NCI-H2029 (cell line): ENCODE measurements around the gene BTRC.
A peak's percentile ranks its signal among the peaks of the same experiment; 100 is the strongest.

Source experiments
- DNase-seq: peaks from one replicate; lab custom pipeline; 2025; lab: John Stamatoyannopoulos, UW

Gene BTRC

GRCh38 chr10:101444058-101444898 lies 90.3 kb downstream of the BTRC start:
- DNase-seq: no peak

- DNase-seq: no peak
Measured at GRCh38 chr10:101446071-101446470, 92.1 kb downstream of the BTRC start.

- no peak for DNase-seq
Measured at GRCh38 chr10:101446947-101447346, 93.0 kb downstream of the BTRC start.

- DNase-seq: no peak
Measured at GRCh38 chr10:101447477-101447876, 93.5 kb downstream of the BTRC start.

- DNase-seq: no peak
Measured at GRCh38 chr10:101450277-101451080, 96.5 kb downstream of the BTRC start.

- no peak for DNase-seq
Measured at GRCh38 chr10:101451261-101451660, 97.3 kb downstream of the BTRC start.

GRCh38 chr10:101451667-101452069 lies 97.7 kb downstream of the BTRC start:
- DNase-seq: no peak

GRCh38 chr10:101452176-101452575 lies 98.2 kb downstream of the BTRC start:
- DNase-seq: no peak

- DNase-seq: no peak
Measured at GRCh38 chr10:101452593-101452992, 98.6 kb downstream of the BTRC start.

- no peak for DNase-seq
Measured at GRCh38 chr10:101453318-101453717, 99.4 kb downstream of the BTRC start.

GRCh38 chr10:101453791-101454718 lies 100.1 kb downstream of the BTRC start:
- no peak for DNase-seq

GRCh38 chr10:101458869-101459268 lies 104.9 kb downstream of the BTRC start:
- DNase-seq: no peak

- no peak for DNase-seq
Measured at GRCh38 chr10:101464082-101464481, 110.1 kb downstream of the BTRC start.

- DNase-seq: no peak
Measured at GRCh38 chr10:101464599-101464998, 110.6 kb downstream of the BTRC start.

- no peak for DNase-seq
Measured at GRCh38 chr10:101466016-101466912, 112.3 kb downstream of the BTRC start.

GRCh38 chr10:101467286-101467770 lies 113.4 kb downstream of the BTRC start:
- DNase-seq: peak; percentile 53

- no peak for DNase-seq
Measured at GRCh38 chr10:101468159-101468558, 114.2 kb downstream of the BTRC start.

GRCh38 chr10:101476383-101476782 lies 122.4 kb downstream of the BTRC start:
- no peak for DNase-seq

- no peak for DNase-seq
Measured at GRCh38 chr10:101478956-101479355, 125.0 kb downstream of the BTRC start.

GRCh38 chr10:101481256-101481655 lies 127.3 kb downstream of the BTRC start:
- DNase-seq: no peak

GRCh38 chr10:101482568-101482967 lies 128.6 kb downstream of the BTRC start:
- DNase-seq: no peak
